Keratinocyte (primary cell): Measurements from ENCODE around the gene TARS1.

ENCODE experiments used
- EZH2 ChIP-seq: IDR thresholded peaks from one replicate; pipeline ENCODE4 v1.6.1; 2012; ENCODE audit warnings: inconsistent platforms, mild to moderate bottlenecking, low read length, moderate library complexity
- TF ChIP-seq, protein P1 (sequence below), 3 experiments: IDR thresholded peaks in 1 of 3; conservative IDR thresholded peaks in 1 of 3; optimal IDR thresholded peaks in 1 of 3; 2 replicates in 2 of 3; 3 replicates in 1 of 3; pipeline versions ENCODE3 to v1.5.1; 2011; ENCODE audit warnings: low read length in 3 of 3, mild to moderate bottlenecking in 3 of 3, moderate library complexity in 2 of 3, control low read depth in 1 of 3, inconsistent platforms in 1 of 3; ENCODE audit not compliant: insufficient read depth in 2 of 3; ENCODE audit errors: extremely low read depth in 1 of 3

DNA sequence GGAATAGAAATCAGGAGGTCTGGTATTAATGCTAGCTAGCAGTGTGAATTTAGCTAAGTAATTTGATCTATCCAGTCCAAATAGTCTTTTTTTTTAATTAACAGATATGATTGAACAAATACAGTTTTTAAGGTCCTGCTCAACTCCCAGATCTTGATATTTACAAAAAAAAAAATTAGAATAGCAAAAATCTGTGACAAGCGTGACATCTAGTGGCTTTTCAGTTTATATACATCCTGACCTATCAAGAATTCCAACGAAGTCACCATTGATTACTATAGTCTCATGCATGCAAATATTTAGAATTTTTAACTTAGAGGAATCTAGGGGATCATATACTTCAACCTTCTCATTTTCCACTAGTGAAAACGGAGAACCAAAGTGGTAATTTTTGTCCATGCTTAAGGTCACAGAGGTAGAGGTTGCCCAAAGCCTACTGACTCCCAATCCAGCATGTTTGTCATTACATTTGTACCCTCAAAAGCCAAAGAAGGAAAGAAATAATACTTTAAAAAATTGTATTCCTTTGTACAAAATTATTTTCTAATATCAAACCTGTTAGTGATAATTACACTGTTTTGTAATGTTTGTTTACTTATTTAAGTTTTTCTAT is 17.6 kb upstream of the TARS1 start:
- TF ChIP-seq, protein P1, sequence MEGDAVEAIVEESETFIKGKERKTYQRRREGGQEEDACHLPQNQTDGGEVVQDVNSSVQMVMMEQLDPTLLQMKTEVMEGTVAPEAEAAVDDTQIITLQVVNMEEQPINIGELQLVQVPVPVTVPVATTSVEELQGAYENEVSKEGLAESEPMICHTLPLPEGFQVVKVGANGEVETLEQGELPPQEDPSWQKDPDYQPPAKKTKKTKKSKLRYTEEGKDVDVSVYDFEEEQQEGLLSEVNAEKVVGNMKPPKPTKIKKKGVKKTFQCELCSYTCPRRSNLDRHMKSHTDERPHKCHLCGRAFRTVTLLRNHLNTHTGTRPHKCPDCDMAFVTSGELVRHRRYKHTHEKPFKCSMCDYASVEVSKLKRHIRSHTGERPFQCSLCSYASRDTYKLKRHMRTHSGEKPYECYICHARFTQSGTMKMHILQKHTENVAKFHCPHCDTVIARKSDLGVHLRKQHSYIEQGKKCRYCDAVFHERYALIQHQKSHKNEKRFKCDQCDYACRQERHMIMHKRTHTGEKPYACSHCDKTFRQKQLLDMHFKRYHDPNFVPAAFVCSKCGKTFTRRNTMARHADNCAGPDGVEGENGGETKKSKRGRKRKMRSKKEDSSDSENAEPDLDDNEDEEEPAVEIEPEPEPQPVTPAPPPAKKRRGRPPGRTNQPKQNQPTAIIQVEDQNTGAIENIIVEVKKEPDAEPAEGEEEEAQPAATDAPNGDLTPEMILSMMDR (optimal IDR thresholded peaks at IDR 0.05 in 1 of 3, IDR thresholded peaks at IDR 0.05 in 1 of 3, conservative IDR thresholded peaks at IDR 0.05 in 1 of 3; ENCODE audit: extremely low read depth in 1 of 3, insufficient read depth in 2 of 3, low read length in 3 of 3): peak in 2 of 3 experiments; percentile 8 to 31
- TF ChIP-seq EZH2: no peak
